ENCODE results near the gene EPHA2.
"Not testable (repeated sequence)": the region's sequence is repeated elsewhere in the genome, so short reads cannot be mapped to it uniquely, and the experiment has no call there.

Gene EPHA2

DNA sequence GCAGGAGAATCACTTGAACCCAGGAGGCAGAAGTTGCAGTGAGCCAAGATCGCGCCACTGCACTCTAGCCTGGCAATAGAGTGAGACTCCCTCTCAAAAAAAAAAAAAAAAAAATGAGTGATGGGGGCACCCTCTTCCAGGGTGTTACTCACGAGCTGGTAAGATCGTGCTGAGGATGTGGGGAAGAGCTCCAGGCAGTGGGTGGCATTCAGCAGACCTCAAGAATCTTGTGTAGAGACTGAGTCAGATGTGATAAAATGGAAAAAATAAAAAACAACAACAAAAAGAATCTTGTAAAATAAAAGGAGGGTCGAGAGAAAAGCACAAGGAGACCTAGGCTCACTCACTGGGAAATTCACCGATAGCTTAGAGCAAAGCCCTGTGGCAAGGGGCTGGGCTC, 38.5 kb downstream of the EPHA2 start:
- no peak for DNase-seq

DNA sequence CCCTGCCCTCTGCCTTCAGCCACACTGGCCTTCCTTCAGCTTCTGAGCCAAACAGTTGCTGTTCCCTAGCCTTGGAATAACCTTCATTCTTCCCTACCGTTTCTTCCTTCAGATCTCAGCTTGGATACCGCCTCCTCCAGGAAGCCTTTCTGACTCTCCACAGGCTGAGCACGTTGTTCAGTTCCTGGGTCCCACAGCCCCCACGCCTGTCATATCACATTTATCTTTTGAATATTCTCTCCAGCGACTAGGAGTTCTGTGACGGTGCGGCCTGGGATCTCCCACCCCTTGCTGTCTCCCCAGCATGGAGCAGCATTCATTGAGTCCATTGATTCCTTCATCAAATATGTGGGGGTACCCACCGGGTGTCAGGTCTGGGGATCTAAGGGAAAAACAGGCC, 39.2 kb downstream of the EPHA2 start:
- DNase-seq = peak; percentile 58

DNA sequence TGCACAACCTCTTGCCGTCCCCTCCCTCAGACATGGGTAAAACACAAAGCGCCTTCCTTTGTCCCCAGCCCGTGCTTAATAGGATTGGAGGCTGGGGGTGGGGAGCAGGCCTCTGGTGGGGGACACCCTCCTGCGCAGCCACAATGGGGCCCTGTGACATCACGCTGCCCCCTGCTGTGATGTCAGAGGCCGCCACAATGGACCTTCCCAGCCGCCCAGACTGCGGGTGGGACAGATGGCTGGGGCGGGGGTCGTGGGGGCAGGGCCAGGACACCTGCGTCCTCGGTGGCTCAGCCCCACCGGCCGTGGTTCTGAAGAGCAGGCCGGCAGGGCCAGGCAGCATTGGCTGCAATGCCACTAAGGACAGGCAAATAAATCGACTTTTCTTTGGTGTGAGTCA, 39.9 kb downstream of the EPHA2 start:
- peak; percentile 90 for DNase-seq

DNA sequence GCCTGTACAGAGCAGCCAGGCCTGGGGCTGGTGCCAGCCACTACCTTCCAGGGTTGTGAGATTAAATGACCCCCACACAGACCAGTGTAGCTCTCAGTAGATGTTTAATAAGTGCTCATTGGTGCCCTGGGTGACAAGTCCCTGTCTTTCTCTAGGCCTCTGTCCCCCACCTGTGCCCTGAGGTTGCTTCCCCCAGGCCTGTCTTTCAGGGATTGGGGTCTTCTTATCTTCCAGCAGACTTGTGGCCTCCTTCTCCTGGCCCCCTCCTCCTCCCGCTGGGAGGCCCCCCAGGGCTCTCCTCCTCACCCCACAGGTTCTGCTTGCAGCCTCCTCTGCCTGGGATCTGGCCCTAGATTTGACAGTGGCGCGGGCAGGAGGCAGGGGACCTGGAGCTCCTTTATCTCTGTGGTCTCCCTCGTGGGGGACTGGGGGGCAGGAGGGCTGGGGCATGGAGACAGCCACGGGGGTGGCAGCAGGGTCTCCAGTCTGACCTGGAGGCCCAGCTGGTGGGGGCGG, 40.3 kb downstream of the EPHA2 start:
- DNase-seq = no peak

DNA sequence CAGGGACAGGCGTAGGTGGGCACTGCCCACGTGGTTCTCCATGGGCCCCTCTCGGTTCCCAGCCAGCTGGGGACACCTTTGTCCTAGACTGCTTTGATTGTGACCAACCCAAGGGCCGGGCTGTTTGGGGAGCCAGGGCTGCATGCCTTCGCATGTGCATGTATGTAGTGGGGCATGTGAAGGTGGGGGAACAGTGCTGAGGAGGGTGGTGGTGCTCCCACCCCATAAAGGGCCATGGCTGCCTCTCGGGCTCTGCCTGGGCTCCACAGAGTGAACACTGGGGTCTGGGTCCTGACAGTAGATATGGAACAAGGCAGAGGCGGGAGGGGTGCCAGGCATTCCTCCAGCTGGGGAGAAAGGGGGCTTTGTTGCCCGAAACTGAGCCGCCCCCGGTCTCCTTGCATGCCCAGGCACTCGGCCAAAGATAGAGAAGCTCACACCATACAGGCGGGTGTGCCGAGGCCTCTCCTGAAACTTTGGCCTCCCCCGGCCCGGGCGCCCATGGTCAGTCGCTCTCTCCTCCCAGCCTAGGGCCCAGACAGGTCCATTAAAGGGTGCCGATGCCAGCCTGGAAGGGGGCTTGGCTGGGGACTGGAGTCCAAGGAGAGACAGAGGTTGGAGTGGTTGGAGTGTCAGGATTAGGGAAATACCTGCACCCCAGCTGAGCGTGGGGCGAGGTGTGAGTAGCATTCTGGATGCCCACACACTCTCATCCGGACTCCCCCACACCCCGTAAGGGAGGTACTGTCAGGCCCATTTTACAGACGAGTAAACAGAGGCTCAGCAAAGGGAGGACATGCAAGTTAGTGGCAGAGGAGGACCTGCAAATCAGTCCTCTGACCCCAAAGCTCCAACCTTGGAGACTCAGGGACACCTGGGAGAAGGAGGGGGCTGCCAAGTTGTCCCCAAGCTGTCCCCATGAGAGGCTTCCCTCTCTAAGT, 41.1 kb downstream of the EPHA2 start:
- DNase-seq = no peak

DNA sequence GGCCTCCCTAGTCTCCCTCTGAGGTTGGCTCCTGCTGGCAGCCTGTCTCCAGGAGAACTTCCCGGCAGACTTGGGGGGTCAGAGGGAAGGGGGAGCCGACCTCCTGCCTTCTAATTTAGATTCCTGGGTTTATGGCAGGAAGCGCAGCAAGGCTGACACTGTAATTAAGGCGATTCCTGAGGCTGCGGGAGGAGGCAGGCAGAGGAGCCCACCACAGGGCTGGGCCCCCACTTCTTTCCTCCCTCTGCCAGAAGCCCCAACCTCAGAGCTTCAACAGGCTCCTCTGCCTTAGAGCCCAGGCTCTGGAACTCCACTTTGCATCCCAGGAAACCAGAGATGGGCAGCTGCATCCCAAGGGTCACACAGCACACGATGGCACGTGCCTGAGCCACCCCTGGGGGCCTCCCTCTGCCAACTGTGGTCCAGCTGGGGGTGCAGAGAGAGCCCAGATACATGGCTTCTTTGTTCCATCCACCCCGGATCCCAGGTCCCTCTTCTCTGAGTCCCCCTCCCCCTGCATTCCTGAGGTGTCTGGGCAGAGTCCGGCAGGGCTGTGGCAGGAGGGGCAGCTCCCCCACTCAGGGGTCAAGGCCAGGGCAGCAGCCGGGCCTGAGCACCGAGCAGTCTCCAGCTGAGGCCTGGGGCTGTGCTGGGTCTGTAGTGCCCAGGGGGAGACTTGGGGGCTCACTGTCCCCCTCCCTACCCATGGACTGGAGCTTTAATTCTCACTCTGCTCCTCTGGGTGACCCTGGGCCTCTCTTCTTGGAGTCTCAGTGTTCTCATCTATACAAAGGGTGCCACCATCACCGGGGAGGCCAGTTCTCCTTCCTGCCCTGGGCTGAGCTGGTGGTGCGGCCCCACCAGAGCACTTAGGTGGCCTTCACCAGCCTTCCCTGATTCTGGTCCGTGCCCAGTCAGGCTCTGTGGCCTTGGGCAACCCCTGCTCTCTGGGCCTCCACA, 43.0 kb downstream of the EPHA2 start:
- DNase-seq = peak; percentile 88

DNA sequence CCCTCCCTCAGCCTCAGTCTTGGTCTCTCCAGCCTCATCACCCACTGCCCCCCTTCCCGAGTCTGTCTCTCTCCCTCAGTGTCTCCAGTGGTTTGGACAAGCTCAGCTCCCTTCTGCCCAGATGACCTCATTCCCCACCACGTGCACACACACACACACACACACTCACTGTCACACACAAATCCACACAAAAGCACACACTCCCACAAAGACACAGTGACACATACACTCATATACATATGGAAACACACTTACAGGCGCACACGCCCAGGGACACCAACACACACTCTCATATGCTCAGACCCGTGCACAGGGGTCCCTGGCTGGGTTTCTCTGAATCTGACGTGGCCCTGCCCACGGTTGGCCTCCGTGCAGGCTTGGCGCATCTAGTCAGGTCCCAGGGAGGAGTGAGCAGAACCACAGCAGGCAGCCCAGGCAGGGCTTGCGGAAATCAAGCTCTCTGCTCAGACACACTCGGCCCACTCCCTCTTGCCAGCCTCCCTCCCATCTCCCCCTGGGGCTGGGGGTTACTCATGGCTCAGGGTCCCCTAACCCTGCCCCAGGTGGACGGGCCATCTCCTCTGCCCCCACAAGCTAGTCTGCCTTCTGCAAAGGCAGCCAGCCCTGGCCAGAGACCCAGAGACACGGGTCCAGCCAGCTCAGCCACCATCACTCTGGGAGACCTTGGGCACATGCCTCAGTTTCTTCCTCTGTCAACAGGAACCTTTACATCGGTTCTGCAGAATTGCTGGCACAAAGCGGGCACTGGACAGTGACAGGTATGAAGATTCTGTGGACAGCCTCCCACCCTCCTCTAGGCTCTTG, 43.9 kb downstream of the EPHA2 start:
- peak; percentile 91 for DNase-seq

DNA sequence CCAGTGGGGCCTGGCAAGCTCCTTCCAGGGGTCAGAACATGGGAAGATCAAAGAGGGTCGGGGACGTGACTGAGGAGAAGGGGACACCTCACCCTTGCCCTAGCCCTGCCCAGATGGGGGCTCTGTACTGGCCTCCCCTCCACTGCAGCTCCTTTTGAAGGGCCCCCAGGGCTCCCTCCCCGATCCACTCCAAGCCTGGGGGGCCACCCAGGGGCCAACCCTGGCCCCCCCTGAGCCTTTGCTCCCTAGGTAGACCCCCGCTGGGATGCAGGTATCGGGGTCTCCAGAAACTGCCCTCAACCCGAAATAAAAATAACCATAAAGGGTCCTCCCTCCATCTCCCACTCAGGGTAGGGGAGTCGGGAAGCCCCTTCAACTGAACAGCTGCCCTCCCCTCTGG, 45.0 kb downstream of the EPHA2 start:
- DNase-seq = no peak

DNA sequence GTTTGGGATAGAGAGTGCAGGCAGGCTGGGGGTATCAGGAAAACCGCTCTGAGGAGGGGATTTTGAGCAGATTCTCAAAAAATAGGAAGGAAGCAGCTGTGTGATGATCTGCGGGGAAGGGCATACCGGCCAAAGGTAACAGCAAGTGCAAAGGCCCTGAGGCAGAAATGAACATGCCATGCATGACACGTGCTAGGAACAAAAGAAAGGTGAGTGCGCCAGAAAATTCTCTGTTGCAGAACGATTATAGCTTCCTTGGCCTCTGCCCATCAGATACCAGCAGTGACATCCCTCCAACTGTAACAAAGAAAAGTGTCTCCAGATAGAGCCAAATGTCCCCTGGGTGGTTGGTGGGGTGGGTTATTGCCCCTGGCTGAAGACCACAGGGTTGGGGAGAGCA, 45.4 kb downstream of the EPHA2 start:
- DNase-seq = no peak

DNA sequence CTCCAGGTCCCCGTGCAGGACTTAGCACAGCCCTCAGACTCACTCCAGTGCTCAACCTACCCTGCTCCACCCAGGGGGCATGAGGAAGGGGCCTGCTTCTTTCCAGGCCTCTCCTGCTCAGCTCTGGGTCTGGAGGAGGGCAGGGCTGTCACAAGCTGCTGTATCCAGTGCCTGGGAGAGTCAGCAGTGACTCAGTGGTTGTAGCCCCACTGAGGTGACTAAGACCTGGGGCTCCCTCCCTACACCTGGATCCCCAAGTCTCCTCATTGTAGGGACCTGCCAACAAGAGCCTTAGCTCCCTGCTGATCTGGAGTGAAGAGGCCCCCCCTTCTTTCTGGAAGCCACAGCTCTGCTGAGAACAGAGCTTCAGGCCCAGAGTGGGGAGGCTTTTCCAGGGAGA, 46.3 kb downstream of the EPHA2 start:
- DNase-seq = no peak

DNA sequence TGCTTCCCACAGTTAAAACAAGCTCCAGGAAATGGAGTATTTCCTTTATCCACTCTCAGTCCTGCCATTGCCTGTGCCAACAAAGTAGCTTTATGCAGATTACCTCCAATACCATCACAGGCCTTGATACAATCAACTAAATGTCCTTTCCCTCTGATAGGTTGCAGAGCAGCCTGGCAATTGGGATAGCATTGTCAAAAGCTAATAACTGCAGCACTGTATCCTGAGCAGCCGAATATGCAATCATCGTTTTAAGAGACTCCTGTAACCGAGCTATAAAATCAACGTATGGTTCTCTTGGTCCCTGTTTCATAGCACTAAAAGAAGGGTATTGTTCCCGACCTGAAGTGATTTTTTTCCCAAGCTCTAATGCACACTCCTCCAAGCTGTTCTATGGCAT, 48.8 kb downstream of the EPHA2 start:
- DNase-seq = not testable (repeated sequence)

DNA sequence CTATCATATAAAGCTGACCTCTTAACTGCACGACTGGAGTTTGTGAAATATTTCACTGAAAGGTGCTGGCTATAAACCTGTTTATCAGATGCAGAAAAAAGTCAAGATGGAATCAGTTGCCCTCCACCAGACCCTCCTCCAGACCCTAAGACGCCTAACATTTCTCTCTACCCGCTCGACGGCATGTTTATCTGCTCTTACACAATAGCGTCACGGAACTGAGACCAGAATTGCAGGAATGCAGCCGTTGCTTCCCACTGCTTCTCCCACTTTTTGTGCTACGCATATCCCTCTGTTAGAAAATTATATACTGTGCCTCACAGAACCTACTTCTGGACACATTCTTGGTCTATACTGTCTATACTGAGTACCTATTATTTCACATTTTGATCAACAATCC, 54.2 kb downstream of the EPHA2 start:
- peak; percentile 51 for DNase-seq

DNA sequence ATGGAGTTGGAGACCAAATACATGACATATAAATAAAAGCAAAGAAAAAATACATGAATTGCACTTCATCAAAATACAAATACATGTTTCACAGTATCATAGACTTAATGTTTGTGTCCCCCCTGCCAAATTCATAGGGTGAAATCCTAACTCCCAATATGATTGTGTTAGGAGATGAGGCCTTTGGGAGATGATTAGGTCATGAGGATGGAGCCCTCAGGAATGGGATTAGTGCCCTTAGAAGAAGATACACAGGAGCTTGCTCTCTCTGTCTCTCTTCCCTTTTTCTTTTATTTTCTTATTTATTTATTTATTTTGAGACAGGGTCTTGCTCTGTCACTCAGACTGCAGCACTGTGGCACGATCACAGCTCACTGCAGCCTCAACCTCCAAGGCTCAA, 56.5 kb downstream of the EPHA2 start:
- DNase-seq = no peak

DNA sequence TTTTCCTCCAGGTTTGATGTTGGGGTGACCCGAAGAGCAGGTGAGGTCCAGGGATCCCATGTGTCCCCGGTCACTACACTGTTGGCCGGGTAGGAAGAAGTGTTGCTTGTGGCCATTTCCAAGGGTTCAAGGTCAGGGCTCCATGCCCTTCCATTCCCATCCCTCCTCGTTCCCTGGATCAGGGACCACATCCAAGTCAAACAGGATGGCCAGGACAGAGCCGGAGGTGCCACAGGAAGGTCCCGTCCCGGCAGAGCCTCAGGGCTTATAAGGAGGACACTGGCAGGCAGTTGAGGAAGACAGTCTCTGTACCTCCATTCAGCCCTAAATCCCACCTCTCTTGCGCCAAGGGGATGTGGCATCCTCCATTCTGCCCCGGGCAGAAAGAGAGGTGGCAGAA, 60.4 kb downstream of the EPHA2 start:
- DNase-seq = no peak

DNA sequence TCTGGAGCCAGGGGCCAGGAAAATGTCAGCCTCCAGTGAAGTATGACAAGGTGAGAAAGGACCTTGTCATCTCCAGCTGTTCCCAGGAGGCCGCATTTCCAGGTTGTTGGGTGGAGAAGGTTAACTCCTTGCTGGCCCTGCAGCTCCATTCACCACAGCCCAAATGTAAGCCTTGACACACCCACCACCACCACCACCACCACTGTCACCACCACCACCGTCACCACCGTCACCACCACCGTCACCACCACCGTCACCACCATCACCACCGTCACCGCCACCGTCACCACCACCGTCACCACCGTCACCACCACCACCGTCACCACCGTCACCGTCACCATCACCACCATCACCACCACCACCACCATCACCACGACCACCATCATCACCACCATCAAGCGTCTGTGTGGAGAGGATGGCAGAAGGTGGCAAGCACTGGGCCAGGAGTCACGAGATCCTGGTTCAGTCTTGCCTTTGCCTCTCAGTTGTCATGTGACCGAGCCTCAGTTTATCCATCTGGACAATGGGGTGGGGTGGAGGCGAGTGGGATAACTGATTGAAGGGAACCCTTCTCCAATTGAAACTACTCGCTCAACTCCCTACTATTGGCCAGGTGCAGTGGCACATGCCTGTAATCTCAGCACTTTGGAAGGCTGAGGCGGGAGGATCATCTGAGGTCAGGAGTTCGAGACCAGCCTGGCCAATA, 61.3 kb downstream of the EPHA2 start:
- no peak for DNase-seq

DNA sequence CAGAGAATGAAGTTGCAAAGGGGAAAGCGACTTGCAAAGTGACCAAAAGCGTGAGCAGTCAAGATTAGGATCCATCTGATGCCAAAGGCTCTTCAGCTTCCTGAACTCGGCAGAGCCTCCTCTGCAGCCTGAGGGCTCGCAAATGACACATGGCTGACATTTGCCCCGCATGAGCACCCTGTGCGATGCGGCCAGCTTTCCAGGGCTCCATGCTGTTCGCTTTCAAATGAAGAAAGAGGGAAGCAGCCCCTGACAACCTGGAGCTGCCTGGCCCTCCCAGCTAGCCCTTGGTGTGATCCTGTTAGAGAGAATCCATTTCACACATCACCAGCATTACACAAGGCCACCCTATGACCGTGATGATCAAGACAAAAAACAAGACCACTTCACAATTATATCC, 62.3 kb downstream of the EPHA2 start:
- DNase-seq = no peak

DNA sequence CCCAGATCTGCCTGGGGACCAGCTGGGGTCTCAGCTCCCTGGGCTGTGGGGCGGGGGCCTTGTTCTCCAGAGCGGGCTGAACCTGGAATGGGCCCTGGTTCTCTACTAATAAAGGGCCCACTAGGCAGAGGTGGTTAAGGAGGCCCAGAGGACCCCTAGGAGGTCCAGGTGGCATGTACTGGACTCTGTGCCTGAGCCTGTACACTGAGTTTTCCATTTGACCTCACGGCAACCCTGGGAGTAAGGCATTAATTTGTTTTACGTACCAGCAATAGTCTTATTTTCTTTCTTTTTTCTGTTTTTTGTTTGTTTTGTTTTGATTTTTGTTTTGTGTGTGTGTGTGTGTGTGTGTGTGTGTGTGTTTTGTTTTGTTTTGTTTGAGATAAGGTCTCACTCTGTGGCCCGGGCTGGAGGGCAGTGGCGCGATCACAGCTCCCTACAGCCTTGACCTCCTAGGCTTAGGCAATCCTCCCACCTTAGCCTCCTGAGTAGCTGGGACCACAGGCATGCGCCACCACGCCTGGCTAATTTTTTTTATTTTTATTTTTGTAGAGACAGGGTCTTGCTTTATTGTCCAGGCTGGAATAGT, 62.9 kb downstream of the EPHA2 start:
- DNase-seq = no peak

DNA sequence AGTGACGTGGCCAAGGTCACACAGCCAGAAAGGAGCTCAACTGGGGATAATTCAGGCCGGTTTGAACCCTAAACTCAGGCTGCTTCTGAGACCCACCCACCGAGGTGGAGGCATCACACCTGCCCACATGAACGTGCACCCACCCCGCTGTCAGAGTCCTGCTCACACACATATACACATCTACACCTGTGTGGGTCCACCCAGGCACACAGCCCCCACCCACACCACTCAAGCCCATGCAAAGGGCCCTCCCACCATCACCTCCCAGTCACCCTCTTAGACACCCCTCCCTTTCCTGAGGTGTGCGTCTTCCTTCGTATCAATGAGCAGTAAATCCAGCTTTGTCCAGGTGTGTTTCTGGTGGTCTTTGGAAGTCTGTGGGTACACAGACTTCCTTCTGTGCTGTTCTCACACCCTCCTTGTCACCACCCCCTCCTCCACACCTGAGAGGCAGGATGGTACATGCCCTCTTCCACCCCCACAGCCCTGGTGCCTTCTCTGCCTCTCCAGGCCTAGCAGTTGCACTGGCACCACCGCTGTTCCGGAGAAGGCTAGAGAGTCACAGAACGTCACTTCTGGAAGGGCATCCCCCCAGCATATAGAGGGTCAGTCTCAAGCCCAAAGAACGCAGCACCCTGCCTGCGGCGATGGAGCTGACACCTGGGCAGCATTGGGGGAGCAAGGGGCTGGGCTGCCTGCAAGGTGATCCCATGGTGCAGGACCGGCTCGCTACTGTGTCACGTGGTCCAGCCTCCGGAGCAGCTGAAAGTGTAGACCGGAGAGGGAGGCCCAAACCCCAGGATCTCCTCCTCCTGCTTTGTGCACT, 63.6 kb downstream of the EPHA2 start:
- DNase-seq = peak; percentile 42

DNA sequence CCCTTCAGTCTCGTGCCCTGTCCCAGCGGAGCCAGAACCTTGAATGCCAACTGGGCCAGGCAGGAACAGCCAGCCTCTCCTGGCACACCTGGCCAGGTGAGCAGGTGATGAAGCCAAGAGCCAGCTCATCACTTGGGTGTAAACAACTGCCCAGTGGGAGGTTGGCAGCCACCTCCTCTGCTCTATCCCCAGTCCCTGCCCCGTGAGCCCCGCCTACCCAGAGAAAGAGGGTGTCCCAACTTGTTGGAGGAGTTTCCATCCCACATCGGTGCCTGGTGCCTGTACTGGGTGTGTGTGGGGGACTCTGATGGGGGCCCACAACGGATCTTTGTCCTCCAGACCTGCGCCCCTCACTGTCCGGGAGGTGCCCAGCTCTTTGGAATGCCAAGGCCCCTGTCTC, 64.6 kb downstream of the EPHA2 start:
- no peak for DNase-seq

DNA sequence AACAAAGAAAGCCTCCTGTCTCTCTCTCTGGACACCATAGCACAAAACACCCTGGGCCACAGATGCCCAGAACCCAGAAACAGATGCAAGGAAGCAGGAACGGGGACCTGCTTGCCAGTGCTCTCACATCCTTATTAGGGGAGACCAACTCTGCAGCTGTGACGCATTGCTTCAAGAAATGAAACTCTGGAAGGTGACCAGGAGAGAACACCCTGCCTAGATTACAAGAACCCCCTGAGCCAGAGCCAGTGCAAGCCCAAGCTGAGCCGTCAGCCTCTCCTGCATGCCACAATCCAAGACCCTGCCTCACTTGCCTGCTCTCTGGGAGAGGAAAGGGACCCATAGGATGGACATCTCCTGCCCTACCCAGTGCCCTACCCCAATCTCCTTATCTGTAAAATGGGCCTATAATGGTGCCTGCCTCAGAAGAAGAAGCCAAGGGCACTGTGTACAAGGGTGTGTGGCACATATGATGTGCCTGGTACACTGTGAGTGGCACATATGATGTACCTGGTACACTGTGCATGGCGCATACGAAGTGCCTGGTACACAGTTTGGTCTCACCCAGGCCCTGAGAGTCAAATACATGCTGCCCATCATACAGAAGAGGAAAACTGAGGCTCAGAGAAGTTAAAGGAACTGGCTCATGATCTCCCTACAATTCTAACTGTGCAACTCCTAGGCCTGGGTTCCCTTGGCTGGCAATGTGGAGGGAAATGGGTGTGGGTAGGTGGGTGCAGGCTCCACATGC, 65.6 kb downstream of the EPHA2 start:
- DNase-seq = no peak

Measured in eye (tissue), 1 donor.